ENCODE data around the gene VWA5B2.
A peak's percentile ranks its signal among the peaks of the same experiment; 100 is the strongest.
"Not testable (repeated sequence)": the region's sequence is repeated elsewhere in the genome, so short reads cannot be mapped to it uniquely, and the experiment has no call there.

The VWA5B2 gene

DNA sequence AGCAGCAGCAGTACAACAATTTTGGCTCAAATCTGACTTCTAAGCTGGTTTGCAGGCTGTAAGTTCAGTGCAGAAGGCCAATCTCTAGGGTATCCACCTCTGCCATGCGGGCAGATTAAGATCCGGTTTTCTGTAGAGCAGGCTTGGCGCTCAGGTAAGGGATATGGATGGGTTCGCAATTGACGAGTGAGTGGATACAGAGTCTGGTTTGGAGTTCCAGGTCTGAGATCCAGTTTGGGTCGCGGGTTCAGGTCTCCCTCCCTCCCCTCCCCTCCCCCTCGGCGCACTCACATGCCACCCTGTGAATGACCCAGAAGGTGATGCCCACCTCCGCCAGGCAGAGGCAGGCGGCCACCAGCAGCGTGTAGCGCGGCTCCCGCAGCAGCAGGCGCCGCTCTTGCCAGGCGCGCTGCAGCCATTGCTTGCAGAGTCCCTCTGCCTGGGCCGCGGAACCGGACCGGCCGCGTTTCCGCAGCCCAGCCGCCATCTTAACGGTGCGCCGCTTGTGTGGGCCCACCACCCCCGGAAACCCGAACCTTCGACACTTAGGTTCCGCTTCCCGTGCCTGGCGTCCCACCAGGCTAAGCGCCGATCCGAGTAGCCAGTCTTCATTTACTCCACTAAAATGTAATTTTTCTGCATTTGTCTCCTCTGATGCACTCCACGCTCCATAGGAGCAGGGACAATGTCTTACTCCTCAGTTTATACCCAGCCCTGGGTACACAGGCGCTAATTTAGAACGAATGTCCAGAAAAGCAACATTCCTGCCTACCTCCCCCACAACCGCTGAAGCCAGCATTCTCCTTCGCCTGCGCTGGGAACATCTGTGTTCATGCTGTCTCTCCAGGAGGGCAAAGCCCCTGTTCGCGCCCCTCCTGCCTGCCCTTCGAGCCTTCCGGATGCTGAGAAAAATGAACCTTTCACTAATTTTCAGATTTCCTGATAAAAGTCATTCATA, 19.3 kb downstream of the VWA5B2 start, which contains the start of gene ALG3:
Gene ALG3, minus strand, starts transcription at position 509 of the 958 bp plus-strand sequence. Its CDS starts 22 bp downstream, at position 487.
- peak; percentile 90 to 92 for DNase-seq

DNA sequence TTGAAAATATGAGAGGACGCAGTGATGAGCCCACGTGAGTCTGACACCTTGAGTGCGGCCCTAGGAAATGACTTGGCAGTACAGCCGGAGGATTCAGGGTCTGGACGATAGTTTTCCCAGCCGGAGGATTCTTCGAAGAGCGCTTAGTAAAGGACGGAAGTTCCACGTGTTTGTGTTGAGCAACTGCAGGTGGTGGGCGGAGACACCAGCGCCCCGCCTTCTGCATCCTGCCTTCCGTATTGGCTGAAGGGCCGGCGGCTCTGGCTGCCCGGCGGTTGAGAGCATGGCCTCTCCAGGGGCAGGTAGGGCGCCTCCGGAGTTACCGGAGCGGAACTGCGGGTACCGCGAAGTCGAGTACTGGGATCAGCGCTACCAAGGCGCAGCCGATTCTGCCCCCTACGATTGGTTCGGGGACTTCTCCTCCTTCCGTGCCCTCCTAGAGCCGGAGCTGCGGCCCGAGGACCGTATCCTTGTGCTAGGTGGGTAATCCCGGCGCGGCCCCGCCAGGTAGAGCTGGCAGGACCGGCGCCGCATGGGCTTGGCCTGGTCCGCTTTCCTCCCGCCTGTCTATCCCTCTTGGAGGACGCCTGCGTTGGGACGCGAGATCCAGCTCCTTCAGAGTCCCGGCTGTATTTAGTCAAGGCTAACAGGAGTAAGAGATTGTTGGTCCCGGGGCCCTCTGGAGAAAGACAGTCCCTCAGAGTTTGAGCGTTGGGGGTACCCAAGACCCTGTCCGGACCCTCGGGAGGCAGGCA, 20.2 kb downstream of the VWA5B2 start, which contains the start of gene EEF1AKMT4:
Gene EEF1AKMT4, plus strand, starts transcription at position 261 of the 755 bp plus-strand sequence. Its CDS starts 23 bp downstream, at position 284.
- DNase-seq = peak; percentile 99

DNA sequence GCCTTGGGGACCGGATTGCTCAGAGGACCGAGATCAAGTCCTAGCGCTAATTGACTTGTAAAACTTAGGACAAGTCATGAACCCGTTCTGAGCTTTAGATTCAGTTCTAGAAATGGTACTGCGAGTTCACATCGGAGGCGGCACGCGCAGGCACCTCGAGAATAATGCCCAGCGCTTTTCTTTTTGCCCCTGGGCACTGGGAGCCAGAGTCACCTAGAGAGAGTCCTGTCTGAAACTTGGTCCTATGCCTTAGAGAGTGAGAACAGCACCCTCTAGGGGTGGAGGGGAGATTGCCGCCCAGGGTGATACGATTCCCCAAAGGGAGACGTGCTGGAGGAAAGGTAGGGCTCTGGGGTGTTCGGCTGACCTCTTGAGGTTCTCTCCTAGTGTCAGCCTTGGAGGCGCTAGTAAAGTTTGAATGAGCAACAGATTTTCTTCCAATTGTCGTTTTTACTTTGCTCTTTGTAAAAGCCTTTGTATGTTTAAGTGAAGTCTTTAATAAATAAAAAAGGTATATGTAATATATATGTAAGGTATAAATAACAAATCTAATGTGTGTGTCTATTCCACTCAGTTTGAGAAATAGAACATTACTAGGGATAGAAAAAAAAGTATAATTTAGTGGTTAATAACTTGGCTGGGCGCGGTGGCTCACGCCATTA, 20.9 kb downstream of the VWA5B2 start:
- peak; percentile 94 to 95 for DNase-seq

DNA sequence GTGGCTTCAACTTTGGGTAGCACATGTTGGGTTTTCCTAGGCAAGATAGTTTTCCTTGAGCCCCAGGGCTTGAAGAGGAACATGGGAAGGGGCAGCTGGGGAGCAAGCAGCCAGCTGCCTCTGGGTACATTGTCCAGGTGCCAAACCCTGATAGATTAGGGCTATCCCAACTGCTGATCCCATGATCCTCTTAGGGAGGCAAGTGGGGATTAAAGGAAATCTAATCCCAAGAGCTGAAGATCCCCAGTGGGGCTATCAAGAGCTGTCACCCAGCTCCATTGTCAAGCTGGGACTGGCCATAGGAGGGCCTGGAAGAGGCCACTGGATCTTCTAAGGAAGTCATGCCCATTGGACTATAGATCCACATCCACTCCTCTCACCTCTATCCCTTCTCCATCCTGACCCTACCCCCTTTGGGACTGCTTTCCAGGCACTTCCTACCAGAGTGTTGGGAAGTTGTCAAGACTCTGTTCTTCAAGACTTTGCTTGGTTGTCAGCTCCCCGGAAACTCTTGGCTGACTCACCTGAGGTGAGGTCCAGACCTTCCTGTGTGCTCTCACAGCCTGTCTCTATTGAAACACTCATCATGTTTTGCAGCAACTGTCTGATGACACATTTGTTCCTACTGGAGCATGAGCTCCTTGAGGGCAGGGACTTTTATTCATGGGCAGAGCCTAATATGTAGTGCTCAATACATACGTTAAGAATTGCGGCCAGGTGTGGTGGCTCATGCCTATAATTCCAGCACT, 26.1 kb downstream of the VWA5B2 start:
- DNase-seq = no peak

DNA sequence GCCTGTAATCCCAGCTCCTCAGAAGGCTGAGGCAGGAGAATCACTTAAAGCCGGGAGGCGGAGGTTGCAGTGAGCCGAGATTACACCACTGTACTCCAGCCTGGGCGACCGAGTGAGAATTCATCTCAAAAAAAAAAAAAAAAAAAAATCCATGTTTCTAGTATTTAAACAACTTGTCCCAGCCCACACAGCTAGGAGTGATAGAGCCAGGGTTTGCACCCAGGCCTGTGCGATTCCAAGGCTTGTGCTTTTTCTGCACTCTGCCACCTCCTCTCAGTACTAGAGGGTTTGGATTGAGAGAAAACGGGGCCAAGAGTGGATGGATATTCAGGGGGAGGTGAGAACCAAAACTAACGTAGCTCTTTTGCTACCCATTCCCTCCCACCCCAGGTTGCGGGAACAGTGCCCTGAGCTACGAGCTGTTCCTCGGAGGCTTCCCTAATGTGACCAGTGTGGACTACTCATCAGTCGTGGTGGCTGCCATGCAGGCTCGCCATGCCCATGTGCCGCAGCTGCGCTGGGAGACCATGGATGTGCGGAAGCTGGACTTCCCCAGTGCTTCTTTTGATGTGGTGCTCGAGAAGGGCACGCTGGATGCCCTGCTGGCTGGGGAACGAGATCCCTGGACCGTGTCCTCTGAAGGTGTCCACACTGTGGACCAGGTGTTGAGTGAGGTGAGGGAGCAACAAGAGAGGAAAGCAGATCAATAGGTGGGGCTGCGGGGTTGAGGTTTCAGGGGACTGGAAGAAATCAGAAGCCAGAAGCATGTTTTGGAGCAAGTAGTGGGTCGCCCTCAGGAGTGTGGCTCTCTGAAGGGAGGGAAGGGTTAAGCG, 27.9 kb downstream of the VWA5B2 start:
- DNase-seq = no peak

DNA sequence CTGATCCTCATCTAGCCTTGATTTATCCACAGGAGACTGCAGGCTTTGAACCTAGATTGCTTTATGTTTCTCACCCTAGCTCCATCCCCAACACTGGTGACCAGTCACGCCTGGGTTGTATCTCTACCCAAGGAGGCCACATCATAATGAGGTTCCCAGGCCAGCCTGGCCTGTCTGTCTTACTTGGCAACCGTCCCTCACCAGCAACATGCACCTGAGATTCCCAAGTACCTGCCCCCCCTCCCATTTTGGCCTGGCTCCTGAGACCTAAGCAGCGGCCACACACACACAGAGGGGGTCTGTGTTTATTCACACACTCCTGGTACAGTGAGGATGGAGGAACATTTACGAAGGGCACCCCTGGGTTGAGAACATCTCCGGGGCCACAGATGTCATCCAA, 29.5 kb downstream of the VWA5B2 start:
- DNase-seq = no peak

DNA sequence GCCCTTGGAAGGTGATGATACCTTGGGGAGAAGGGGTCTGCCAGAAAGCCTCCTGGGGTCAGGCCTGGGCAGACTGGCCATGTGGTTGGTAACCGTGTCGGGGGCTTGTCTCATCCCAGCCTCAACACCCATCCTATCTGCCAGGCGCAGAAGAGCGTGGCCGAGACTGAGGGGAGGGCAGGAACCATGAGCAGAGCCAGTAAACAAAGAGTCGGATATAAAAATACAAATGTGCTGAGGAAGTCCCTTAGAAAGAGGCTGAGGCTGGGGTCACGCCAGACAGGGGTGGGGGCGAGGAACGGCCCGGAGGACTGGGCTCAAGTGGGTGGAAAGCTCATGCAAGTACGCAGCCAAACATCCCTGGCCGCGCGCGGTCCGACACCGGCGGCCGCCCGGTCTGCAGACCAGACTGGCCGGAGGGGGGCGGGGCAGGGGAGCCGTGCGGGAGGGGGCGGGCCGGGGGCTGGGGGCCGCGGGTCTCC, 30.1 kb downstream of the VWA5B2 start:
- no peak for DNase-seq

DNA sequence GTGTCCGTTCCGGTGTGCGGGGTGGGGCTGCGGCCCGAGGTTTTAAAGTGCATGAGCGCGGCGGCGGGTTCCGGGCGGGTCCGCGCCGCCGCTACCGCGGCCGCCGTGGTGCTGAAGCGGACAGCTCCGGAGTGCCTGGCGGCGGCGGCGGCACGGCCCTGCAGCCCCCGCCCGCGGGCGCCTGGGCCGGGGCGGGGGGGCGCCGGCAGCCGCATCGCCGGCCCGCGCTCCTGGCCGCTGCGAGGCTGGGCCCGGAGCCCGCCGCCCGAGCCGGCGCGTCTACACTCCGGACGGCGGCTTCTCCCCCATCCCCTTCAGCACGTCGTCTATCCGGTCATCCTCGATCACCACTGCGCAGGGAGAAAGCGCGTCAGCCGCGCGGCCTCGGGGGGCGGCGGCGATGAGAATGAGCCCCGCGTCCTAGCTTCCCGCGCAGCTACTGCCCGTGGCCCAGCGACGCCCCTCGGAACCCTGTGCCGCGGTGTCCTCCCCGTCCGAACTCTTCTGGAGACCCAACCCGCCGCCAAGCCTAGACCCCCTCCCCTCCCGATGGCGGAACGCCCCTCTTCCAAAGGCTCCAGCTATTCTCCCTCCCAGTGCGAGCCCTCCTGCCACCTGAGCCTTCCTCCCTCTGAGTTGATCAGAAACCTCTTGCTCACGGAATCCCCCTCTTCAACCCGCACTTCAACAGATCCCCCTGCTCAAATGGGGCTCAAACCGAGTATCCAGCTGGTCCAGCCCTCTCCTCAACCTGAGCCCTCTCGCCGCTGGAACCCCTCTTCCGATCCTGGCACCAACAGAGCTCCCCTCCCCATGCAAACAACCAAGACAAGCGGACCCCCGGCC, 30.7 kb downstream of the VWA5B2 start:
- DNase-seq = peak in 1 of 2 donors; percentile 41

DNA sequence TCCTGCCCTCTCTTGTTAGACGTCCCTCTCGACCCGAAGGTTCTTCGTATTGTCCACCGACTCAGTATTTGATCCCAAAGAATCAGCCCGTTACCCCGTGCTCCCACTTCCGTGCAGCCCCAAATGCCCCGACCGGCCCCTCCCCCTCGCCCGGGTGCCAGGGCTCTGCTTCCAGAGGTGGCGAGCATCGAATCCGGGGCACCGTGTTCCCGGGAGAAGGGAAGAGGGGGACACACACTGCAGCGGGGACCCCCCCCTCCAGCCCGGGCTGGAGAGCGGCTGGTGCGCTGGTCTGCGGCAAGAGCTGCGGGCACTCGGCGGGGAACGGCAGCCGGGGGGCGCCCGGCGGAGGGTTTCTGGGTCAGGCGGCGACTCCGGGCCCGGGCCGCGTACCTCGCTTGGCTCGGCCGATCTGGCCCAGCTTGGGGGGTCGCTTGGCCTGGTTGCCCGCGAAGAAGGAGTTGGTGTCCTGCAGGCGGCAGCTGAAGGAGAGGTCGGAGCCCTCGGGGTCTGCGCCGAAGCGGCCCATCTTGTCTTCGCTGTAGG, 31.4 kb downstream of the VWA5B2 start:
- no peak for DNase-seq

DNA sequence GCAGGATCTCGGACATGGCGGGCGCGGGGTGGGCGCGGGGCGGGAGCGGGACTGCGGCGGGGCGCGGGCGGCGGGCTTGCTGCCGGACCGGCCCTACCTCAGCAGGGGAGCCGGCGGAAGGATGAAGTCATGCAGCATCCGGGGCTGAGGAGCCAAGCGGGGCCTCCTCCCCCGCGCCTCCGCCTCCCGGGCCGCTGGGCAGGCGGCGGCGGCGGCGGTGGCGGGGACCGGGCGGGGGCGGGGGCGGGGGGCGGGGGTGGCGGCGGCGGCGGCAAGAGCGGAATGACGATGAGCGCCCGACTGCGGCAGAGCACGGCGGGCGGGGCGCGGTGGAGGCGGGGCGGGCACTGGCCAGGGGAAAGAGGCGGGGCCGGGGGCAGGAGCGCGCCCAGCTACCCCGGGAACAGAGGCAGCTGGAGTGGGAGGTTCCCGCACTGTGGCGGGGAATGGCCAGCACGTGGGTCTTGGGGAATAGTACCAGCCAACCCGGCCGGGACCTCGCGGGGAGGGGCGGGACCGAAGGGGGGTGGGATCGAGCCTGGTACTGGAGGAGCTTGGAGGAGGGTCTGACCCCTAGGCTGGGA, 32.0 kb downstream of the VWA5B2 start, which contains the start of gene CAMK2N2:
Gene CAMK2N2, minus strand, starts transcription at position 284 of the 584 bp plus-strand sequence. Its CDS starts 268 bp downstream, at position 16.
- peak; percentile 3 to 18 for DNase-seq

DNA sequence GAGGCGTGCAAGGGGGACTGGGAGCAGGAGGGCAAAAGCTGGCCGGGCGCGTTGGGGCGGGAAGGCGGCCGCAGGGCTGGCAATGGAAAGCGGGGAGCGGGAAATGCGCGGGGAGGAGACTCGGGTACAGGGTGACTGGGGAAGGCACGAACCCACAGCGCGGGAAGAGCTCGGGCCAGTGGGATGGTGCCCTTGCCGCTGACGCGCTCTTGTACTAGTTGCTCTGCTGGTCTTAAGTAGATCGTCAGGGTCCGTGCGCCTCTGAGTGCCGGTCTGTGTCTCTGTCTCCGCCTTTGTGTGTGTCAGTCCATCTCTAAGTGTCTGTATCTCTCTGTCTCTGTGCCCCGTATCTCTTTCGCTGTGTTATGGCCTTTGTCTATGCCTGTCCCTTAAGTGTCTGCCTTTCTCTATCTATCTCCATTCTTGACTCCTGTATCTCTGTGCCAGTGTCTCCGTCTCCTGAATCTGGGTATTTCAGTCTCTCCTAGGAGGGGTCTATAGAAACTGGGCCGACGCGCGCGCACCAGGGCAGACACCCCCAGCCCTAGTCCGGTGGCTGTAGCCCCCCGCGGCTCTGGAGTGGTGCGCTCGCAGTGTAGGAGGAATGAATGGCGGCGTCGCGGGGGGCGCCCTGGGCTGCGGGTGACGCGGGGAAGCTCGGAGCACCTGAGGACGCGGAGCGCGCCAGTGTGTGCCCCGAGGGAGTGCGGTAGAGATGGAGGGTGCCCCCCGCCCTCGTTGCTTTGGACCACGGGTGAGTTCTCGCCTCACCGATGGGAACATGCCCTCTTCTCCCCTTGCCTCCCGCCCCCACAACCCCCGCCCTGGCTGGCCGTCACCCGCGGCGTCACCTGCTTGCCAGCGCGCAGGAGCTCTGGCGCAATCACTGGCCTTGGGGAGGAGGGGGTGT, 32.7 kb downstream of the VWA5B2 start:
- peak in 1 of 2 donors; percentile 29 for DNase-seq

DNA sequence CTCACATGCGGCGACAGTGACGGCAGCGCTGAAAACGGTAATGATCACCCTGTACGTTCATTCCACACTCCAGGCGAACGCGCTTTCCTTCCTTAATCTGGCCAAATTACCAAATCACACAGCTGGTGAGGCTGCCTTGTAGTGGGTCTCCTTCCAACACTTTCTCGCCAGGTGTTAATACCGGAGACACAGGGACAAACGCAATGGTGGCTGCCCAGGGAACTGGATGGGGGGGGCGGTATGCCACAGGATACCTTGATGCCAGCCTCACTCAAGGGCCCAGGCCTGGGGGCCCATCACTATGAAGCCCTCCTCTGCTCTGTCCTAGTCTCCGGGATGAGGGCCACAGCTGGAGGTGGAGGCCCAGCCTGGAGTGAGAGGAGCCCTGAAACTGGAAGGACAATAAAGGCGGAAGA, 33.4 kb downstream of the VWA5B2 start:
- no peak for DNase-seq

DNA sequence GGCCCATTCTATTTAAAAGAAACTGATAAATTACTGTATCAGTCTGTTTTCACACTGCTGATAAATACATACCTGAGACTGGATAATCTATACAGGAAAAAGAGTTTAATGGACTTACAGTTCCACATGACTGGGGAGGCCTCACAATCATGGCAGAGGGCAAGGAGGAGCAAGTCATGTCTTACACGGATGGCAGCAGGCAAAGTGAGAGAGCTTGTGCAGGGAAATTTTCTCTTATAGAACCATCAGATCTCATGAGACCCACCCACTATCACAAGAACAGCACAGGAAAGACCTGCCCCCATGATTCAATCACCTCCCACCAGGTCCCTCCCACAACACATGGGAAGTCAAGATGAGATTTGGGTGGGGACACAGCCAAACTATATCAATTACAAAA, 37.9 kb downstream of the VWA5B2 start:
- not testable (repeated sequence) for DNase-seq

DNA sequence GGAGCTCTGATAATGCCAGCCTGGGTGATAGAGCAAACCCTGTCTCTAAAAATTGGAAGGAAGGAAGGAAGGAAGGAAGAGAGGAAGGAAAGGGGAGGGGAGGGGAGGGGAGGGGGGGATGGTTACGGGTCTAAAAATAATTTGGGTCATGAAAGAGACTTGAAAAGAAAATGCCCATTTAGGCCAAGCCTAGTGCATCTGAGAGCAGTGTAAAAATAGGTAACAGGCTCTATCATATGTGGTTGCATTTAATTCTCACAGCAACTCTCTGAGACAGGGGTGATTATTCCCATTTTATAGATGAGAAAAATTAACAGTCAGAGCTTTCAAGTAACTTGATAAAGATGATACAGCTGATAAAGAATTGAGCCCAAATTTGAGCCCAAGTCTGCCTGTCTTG, 42.9 kb downstream of the VWA5B2 start:
- no peak for DNase-seq

DNA sequence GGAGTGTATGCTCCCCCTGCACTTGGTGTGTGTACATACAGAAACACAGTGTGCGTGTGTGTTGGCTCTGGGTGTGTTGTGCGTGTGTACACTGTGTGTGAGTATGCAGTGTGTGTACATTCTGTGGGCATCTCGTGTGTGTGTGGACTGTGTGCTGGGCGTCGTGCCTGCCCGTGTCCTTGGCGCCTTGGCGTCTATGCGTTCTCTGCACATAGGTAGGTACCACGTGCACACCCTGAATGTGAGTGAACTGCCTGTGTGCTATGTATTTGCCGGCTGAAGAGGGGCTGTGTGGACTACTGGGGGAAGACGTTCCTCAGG, 46.0 kb downstream of the VWA5B2 start:
- DNase-seq = no peak

DNA sequence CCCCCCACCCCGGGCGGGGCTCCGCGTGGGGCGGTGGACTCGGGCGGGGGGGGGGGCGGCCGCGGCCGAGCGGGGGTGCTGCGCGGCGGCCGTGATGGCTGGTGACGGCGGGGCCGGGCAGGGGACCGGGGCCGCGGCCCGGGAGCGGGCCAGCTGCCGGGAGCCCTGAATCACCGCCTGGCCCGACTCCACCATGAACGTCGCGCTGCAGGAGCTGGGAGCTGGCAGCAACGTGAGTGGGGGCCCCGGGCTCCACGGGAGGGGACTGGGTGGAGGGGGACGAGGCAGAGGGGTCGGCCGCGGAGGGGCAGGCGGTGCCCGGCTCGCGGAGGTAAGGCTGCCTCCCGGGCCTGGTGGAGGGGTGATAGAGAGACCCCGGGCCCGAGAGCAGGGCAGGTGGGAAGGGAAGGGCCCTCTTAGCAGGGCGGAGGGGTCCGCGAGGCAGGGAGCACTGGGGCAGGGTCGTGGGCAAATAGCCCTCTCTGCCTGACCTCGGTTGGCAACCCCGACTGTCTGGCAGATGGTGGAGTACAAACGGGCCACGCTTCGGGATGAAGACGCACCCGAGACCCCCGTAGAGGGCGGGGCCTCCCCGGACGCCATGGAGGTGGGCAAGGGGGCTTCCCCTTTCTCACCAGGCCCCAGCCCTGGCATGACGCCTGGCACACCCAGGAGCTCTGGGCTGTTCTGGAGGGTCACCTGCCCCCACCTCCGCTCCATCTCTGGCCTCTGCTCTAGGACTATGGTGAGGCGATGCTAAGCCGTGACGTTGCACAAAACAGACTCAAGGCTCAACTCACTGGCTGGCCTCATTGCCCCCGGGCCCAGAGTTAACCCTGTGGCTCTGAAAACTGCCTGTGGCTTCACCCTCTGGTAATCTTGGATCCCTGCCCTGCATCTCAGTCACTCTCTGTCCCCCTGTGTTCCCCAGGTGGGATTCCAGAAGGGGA, 46.9 kb downstream of the VWA5B2 start, which contains the start of gene ECE2:
Gene ECE2, plus strand, starts transcription at position 62 of the 950 bp plus-strand sequence. Its CDS starts 132 bp downstream, at position 194.
- no peak for DNase-seq

DNA sequence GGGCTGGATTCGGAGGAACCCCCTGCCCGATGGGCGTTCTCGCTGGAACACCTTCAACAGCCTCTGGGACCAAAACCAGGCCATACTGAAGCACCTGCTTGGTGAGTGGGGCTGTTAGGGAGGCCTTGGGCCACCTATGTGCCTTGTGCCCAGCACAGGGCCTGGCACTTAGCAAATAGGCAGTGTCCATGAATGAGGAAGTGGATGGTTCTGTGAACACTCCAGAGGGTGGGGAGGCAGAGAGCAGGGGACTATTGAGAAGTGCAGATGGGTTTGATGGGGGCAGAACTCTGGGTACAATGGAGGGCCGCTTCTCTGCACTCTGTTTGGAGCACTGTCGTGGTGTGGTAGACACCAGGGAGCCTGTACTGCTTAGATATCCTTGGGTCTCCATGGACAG, 48.0 kb downstream of the VWA5B2 start:
- DNase-seq = no peak

Data from inflammatory macrophage (primary cell).